HepG2 (cell line): ENCODE data around the gene BRMS1. TPM values are rescaled to one million over a fixed set of nuclear protein-coding genes. Genes with fewer than 3 reads are reported as not detected.
A peak's percentile ranks its signal among the peaks of the same experiment; 100 is the strongest.

Source experiments
- CHD4 ChIP-seq: fragments of 200-600 bp; sonication (generic); IDR thresholded peaks from 2 replicates; pipeline ENCODE4 v1.7.0; 2017; ENCODE audit warnings: mild to moderate bottlenecking, low read length, borderline replicate concordance
- DMAP1 ChIP-seq: IDR thresholded peaks from 2 replicates; pipeline ENCODE4 v1.6.1; 2016
- DRAP1 ChIP-seq: IDR thresholded peaks from 2 replicates; pipeline ENCODE4 v1.6.1; 2016; ENCODE audit warnings: missing genetic modification reagents, missing compliant biosample characterization
- HHEX ChIP-seq: IDR thresholded peaks from 2 replicates; pipeline ENCODE4 v1.6.1; 2016; ENCODE audit warnings: control low read depth
- KLF15 ChIP-seq: sonication (generic); formaldehyde crosslinking; IDR thresholded peaks from 2 replicates; pipeline ENCODE4 v1.8.1; 2023; ENCODE audit warnings: borderline replicate concordance, mild to moderate bottlenecking, inconsistent platforms, missing genetic modification reagents, mixed read lengths
- MIER3 ChIP-seq: IDR thresholded peaks from 2 replicates; pipeline ENCODE4 v1.6.1; 2016; ENCODE audit warnings: missing compliant biosample characterization, borderline replicate concordance
- NFE2 ChIP-seq: sonication (generic); formaldehyde crosslinking; IDR thresholded peaks from 2 replicates; pipeline ENCODE4 v1.4.0; 2020; ENCODE audit warnings: missing genetic modification reagents
- PCBP1 ChIP-seq: fragments of 200-400 bp; formaldehyde crosslinking; IDR thresholded peaks from 2 replicates; pipeline ENCODE4 v1.6.1; 2017; ENCODE audit warnings: mild to moderate bottlenecking, low read depth, low read length, borderline replicate concordance
- PRPF4 ChIP-seq: fragments of 200-400 bp; formaldehyde crosslinking; IDR thresholded peaks from 2 replicates; pipeline ENCODE4 v1.6.1; 2016; ENCODE audit warnings: low read length, low read depth; ENCODE audit not compliant: poor library complexity, severe bottlenecking
- SSRP1 ChIP-seq: IDR thresholded peaks from 2 replicates; pipeline ENCODE4 v1.6.1; 2016; ENCODE audit warnings: control low read depth
- TARDBP ChIP-seq: sonication (generic); formaldehyde crosslinking; IDR thresholded peaks from 2 replicates; pipeline ENCODE4 v1.8.0; 2022; ENCODE audit warnings: mild to moderate bottlenecking, missing genetic modification reagents
- ZEB1 ChIP-seq: IDR thresholded peaks from 2 replicates; pipeline ENCODE4 v1.6.1; 2012; ENCODE audit warnings: mild to moderate bottlenecking, low read depth, inconsistent platforms; ENCODE audit not compliant: insufficient replicate concordance
- ZNF280D ChIP-seq: sonication (generic); formaldehyde crosslinking; IDR thresholded peaks from 2 replicates; pipeline ENCODE4 v1.5.1; 2020; ENCODE audit warnings: mild to moderate bottlenecking, missing genetic modification reagents
- ZNF333 ChIP-seq: sonication (generic); formaldehyde crosslinking; IDR thresholded peaks from 2 replicates; pipeline ENCODE4 v1.4.0; 2020; ENCODE audit warnings: mild to moderate bottlenecking, missing genetic modification reagents, borderline replicate concordance
- ZNF337 ChIP-seq: sonication (generic); formaldehyde crosslinking; IDR thresholded peaks from 2 replicates; pipeline ENCODE4 v1.5.1; 2020; ENCODE audit warnings: missing genetic modification reagents, low read depth, mild to moderate bottlenecking, borderline replicate concordance
- ZNF503 ChIP-seq: sonication (generic); formaldehyde crosslinking; IDR thresholded peaks from 2 replicates; pipeline ENCODE4 v1.4.0; 2020; ENCODE audit warnings: missing genetic modification reagents
- ZNF609 ChIP-seq: sonication (generic); formaldehyde crosslinking; IDR thresholded peaks from 2 replicates; pipeline ENCODE4 v1.4.0; 2020; ENCODE audit warnings: mild to moderate bottlenecking, missing genetic modification reagents, borderline replicate concordance
- ZNF75D ChIP-seq: sonication (generic); formaldehyde crosslinking; IDR thresholded peaks from 2 replicates; pipeline ENCODE4 v1.8.1; 2023; ENCODE audit warnings: missing genetic modification reagents, mild to moderate bottlenecking, borderline replicate concordance
- ZSCAN29 ChIP-seq: sonication (generic); formaldehyde crosslinking; conservative IDR thresholded peaks from 2 replicates; pipeline ENCODE4 v1.4.0; 2020; ENCODE audit warnings: mild to moderate bottlenecking, missing genetic modification reagents
- polyA plus RNA-seq, 8 experiments: library from polyadenylated mRNA; depleted of rRNA in 3 of 8; stranded (reverse) in 7 of 8; unstranded in 1 of 8; fragments of >200 nt; fragmentation: Illumina TruSeq in 4 of 8; extraction: Trizol in 4 of 8; gene quantifications; 2 replicates each; pipeline versions ENCODE4 v1.2.1 to v1.2.3, GENCODE V29; 2011 to 2016; ENCODE audit warnings: low read depth in 4 of 8, missing spikeins in 1 of 8, mixed read lengths in 1 of 8; ENCODE audit not compliant: insufficient read depth in 1 of 8
- total RNA-seq, 5 experiments: library from RNA; depleted of rRNA; stranded (reverse); fragments of >200 nt; fragmentation: Illumina TruSeq; extraction: Trizol; gene quantifications; 2 replicates each; pipeline ENCODE4 v1.2.3, GENCODE V29; 2016; ENCODE audit warnings: low read depth in 1 of 5

The BRMS1 gene
- total and polyA plus RNA-seq, 2 of the 13 experiments (the other 11 are each of a cell fraction or from before 2014, with no cell fraction given), result 15.8 to 55.7 TPM

- no peak for TF ChIP-seq ZNF503 (CRISPR knock-in tag)
- no peak for TF ChIP-seq NFE2 (CRISPR knock-in tag)
- TF ChIP-seq PRPF4, result no peak
- peak; percentile 77; the same call in 1 of the 2 replicates for TF ChIP-seq MIER3
- no peak for TF ChIP-seq ZNF75D (CRISPR knock-in tag)
- TF ChIP-seq ZNF280D (CRISPR knock-in tag), result 0 out of 2 replicates have a peak, but pooled peaks have one; percentile 12
- no peak for TF ChIP-seq ZSCAN29
- TF ChIP-seq ZNF609 (CRISPR knock-in tag), result peak; percentile 18; the same call in 1 of the 2 replicates
- no peak for TF ChIP-seq PCBP1
- peak; percentile 55; the same call in 1 of the 2 replicates for TF ChIP-seq TARDBP
- TF ChIP-seq DRAP1 (CRISPR knock-in tag), result peak; percentile 15; the same call in 1 of the 2 replicates
- no peak for TF ChIP-seq CHD4
- TF ChIP-seq ZNF337 (CRISPR knock-in tag), result no peak
- TF ChIP-seq HHEX (CRISPR knock-in tag), result no peak; the same call in 1 of the 2 replicates
- peak; percentile 90 for TF ChIP-seq DMAP1
- TF ChIP-seq KLF15 (CRISPR knock-in tag), result no peak; the same call in 1 of the 2 replicates
- 0 out of 2 replicates have a peak, but pooled peaks have one; percentile 26 for TF ChIP-seq ZNF333
- TF ChIP-seq ZEB1, result peak; percentile 47
- TF ChIP-seq SSRP1 (CRISPR knock-in tag), result no peak
These were observed 16.4 kb downstream of the BRMS1 start (continued) for GRCh38 chr11:66328302-66329144.
